Measurements from ENCODE around the gene VWA2.

GRCh38 chr10:114306116-114306973 is 67.3 kb downstream of the VWA2 start:
- TF ChIP-seq CTCF (conservative IDR thresholded peaks at IDR 0.05; ENCODE audit: low read depth, low read length) (no peak), POLR2A (IDR thresholded peaks at IDR 0.05; ENCODE audit: low read depth, low read length) (no peak), RFX5 (IDR thresholded peaks at IDR 0.05; ENCODE audit: low read depth, low read length) (no peak)
